GM12891 (cell line): Measurements from ENCODE around the gene RAB4B.

ENCODE experiments used
- DNase-seq: peaks from one replicate; pipeline ENCODE4 v3.0.0; 2011; ENCODE audit warnings: low spot score; ENCODE audit not compliant: insufficient read length
- FAIRE-seq: peaks from 2 replicates; lab custom pipeline; 2011; peaks lifted over from hg19 to GRCh38; lab: Jason Lieb, UNC
- PAX5 ChIP-seq: IDR thresholded peaks from 2 replicates; pipeline ENCODE4 v1.6.1; 2011; ENCODE audit warnings: low read length, moderate library complexity, mild to moderate bottlenecking; ENCODE audit not compliant: insufficient read depth, severe bottlenecking
- POLR2A ChIP-seq: IDR thresholded peaks from 2 replicates; pipeline ENCODE4 v1.6.1; 2011; ENCODE audit warnings: low read depth, low read length, control low read depth
- POLR2AphosphoS5 ChIP-seq: IDR thresholded peaks from 2 replicates; pipeline ENCODE4 v1.6.1; 2011; ENCODE audit warnings: low read depth, low read length, control low read depth
- POU2F2 ChIP-seq: IDR thresholded peaks from 2 replicates; pipeline ENCODE4 v1.6.1; 2011; ENCODE audit warnings: low read depth, mild to moderate bottlenecking, control low read depth, low read length, moderate library complexity
- SPI1 ChIP-seq: IDR thresholded peaks from 2 replicates; pipeline ENCODE4 v1.6.1; 2011; ENCODE audit warnings: low read depth, low read length, control low read depth
- TAF1 ChIP-seq: IDR thresholded peaks from 2 replicates; pipeline ENCODE4 v1.6.1; 2011; ENCODE audit warnings: low read depth, low read length, control low read depth

RAB4B gene

DNA sequence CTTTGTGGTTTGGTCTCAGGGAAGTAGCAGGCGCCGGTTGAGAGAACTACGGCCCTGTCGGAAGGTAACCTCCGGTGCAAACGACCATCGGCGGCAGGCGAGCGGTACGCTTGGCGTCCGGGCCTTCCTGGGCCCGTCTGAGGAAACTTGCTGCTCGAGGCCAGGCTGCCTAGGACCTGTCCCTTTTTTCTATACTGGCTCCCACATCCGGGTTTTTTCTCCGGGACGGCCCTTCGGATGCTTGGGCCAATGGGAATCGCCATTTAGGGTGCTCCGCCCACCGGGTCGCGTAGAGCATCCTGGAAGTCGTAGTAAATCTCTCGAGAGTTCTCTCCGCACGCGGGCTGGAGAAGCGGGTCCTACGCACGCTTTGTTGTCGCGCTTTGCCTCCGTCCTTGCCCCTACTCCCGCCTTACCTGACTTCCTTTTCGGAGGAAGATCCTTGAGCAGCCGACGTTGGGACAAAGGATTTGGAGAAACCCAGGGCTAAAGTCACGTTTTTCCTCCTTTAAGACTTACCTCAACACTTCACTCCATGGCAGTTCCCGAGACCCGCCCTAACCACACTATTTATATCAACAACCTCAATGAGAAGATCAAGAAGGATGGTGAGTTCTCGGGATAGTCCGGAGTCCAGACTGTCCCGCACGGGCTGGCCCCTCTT lies 27.0 kb upstream of the RAB4B start, which contains the start of gene SNRPA:
SNRPA (plus strand) TSS at position 330 of the 664 bp plus-strand sequence; CDS start at position 536, 206 bp downstream.
- DNase-seq (peak; percentile 81), FAIRE-seq (no peak)
- TF ChIP-seq PAX5 (peak; percentile 49), POU2F2 (0 out of 2 replicates have a peak, but pooled peaks have one; percentile 14), SPI1 (no peak; the same call in 1 of the 2 replicates), POLR2AphosphoS5 (peak; percentile 89), TAF1 (peak; percentile 74), POLR2A (peak; percentile 77)

DNA sequence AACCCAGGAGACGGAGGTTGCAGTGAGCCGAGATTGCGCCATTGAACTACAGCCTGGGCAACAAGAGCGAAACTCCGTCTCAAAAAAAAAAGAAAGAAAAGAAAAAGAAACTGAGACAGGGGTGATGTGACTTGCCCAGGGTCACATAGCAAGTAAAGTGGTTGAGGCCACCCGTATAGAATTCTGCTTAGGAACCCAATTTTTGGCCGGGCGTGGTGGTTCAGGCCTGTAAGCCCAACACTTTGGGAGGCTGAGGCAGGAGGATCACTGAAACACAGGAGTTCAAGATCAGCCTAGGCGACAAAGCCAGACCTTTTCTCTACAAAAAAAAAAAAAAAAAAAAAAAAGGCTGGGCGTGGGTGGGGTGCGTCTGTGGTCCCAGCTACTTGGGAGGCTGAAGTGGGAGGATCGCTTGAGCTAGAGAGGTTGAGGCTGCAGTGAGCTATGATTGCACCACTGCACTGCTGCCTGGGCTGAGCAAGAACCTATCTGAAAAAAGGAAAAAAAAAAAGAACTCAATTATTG lies 25.7 kb upstream of the RAB4B start:
- no peak for DNase-seq
- FAIRE-seq = no peak
- TF ChIP-seq POU2F2 (no peak), PAX5 (no peak)

DNA sequence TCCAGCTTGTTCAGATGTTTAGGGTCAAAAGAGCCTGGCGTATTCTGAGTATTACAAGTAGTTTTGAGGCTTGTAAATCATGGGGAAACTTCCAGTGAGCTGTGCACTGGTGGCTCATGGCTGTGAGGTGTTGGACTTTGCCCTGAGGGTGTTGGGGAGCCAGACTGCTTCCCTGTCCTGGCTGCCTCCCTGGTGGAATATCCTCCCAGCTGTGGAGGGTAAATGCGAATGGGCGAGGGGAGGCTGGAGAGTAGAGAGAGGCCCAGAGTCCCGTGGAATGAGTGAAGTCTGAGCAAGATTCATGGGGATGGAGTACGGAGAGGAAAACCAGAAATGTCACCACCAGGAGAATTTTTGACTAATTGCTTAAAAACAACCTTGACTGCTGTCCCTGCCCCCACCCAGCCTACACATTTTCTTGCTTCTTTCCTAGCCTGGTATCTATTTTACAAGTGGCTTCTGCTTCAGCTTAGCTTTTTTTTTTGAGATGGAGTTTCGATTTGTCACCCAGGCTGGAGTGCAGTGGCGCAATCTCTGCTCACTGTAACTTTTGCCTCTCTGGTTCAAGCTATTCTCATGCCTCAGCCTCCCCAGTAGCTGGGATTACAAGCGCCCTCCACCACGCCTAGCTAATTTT lies 23.3 kb upstream of the RAB4B start:
- no peak for FAIRE-seq

DNA sequence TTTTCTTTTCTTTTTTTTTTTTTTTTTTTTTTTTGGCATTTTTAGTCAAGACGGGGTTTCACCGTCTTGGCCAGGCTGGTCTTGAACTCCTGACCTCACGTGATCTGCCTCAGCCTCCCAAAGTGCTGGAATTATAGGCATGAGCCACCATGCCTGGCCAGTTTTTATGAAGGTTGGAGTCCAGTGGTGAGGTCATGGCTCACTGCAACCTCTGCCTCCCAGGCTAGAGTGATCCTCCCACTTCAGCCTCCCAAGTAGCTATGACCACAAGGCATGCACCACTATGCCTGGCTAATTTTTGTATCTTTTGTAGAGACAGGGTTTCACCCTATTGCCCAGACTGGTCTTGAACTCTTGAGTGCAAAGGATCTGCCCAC lies 22.8 kb upstream of the RAB4B start:
- FAIRE-seq (no peak), DNase-seq (no peak)
- TF ChIP-seq PAX5 = no peak

More for the DNA sequence above, 23.3 kb upstream of the RAB4B start:
- TF ChIP-seq SPI1 = no peak
- TF ChIP-seq POU2F2 = 0 out of 2 replicates have a peak, but pooled peaks have one; percentile 7
- no peak for TF ChIP-seq POLR2AphosphoS5
- no peak for DNase-seq

DNA sequence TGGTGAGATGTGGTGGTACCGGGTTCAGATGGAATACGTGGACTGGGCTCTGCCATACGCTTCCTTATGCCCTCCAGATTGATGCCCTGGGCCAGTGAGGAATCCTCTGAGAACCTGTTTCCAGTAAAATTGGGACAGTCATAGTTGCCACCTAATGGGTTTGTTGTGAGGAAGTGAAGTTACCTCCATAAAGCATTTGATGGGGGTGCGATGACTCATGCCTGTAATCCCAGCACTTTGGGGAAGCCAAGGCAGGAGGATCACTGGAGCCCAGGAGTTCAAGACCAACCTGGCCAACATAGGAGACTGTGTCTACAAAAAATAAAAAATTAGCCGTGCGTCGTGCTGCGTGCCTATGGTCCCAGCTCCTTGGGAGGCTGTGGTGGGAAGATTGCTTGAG lies 22.3 kb upstream of the RAB4B start:
- no peak for TF ChIP-seq PAX5
- peak; percentile 9; the same call in 1 of the 2 replicates for TF ChIP-seq SPI1
- no peak for TF ChIP-seq TAF1
- no peak for FAIRE-seq
- no peak for DNase-seq

DNA sequence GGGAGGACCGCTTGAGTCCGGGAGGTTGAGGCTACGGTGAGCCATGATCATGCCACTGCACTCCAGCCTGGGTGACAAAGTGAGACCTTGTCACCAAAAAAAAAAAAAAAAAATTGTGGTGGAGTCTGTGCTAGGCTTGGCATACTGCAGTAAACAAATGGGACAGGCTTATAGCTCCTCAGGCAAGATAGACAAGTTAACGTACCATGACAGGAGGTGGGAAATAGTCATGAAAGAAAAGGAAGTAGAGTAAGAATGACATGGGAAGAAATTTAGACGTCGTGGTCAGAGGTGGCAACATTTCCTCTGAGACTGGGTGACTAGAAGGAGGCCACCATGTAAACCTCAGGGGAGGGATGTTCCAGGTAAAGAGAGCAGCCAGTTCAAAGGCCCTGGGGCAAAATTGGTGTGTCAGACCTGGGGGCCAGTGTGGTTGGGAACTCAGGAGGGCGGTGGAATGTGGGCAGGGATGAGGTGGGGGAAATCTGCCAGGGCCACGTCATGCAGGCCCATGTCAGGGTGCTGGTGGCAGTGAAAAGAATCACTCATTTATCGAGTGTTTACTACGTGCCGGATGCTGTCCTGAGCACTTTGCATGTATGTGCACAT lies 21.4 kb upstream of the RAB4B start:
- DNase-seq (no peak), FAIRE-seq (no peak)

DNA sequence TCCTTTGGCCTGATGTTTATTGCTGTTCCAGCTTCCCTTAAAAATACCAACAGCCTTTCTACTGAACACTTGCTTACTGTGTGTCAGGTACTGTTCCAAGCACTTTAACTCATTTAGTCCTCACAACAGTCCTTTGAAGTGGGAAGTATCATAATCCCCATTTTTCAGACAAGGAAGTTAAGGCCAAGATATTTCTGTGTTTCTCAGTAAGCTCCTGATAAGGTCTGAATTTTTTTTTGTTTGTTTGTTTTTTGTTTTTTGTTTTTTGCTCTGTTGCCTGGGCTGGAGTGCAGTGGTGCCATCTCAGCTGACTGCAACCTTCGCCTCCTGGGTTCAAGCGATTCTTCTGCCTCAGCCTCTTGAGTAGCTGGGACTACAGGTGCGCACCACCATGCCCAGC lies 19.6 kb upstream of the RAB4B start:
- no peak for TF ChIP-seq POLR2A
- TF ChIP-seq POLR2AphosphoS5 = no peak
- no peak for TF ChIP-seq TAF1
- TF ChIP-seq POU2F2 = no peak
- no peak for TF ChIP-seq PAX5
- TF ChIP-seq SPI1 = no peak
- FAIRE-seq (no peak), DNase-seq (no peak)

More for the DNA sequence above, 21.4 kb upstream of the RAB4B start:
- TF ChIP-seq POLR2A (0 out of 2 replicates have a peak, but pooled peaks have one; percentile 34), TAF1 (no peak)

DNA sequence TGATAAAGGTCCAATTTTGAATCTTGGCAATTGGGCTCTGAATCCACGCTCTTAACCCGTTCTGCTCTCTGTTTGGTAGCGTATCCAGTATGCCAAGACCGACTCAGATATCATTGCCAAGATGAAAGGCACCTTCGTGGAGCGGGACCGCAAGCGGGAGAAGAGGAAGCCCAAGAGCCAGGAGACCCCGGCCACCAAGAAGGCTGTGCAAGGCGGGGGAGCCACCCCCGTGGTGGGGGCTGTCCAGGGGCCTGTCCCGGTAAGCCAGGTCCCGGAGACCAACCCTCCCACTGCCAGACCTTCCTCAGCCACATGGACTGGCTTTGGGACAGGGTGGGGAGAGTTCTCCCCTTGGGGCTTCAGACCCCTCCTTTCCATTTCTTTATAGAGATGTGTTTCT lies 18.7 kb upstream of the RAB4B start:
- FAIRE-seq = no peak
- no peak for DNase-seq
- TF ChIP-seq PAX5 (no peak), POLR2A (no peak), POLR2AphosphoS5 (no peak), SPI1 (no peak), TAF1 (no peak), POU2F2 (no peak)

DNA sequence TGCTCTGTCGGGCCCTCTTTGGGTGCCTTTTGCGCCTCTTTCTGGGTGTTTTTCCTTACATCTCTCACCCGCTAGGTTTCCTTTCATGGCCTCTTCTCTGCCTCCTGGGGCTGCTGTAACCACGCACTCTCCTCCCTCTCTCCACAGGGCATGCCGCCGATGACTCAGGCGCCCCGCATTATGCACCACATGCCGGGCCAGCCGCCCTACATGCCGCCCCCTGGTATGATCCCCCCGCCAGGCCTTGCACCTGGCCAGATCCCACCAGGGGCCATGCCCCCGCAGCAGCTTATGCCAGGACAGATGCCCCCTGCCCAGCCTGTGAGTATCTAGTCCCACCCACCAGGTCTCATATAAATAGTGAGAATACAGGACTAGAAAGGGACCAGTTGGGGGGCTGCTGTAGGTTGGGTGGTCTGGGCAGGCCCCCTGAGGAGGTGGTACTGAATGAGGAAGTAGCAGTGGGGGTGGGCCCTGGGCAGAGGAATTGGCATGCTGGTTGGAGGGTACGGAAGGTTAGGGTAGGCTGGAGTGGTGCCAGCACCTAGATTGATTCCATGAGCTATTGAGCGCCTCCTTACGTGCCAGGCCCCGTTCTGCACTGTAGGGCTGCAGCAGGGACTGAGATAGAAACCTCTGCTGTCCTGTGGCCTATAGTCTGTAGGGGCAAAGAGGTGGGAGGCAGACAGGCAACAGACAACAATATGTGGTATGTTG lies 15.1 kb upstream of the RAB4B start:
- TF ChIP-seq POLR2A (no peak), SPI1 (no peak), POLR2AphosphoS5 (no peak), PAX5 (no peak)
- FAIRE-seq (no peak), DNase-seq (no peak)

DNA sequence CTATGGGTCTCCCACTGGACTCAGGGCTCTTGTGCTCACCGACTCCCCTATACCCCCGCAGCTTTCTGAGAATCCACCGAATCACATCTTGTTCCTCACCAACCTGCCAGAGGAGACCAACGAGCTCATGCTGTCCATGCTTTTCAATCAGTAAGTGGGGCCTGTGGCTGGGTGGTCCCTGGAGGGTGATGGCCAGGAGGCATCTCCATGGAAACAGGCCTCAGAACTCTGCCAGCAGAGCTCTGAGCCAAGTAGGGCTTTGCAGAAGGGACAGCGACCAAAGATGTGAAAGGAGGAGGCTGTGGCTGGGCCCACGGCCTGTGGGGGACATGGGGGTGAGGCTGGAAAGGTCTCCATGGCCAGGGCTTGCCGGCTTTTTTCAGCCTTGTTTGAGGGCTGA lies 14.5 kb upstream of the RAB4B start:
- FAIRE-seq (no peak), DNase-seq (no peak)
- TF ChIP-seq POLR2A (no peak), SPI1 (no peak), PAX5 (no peak), POLR2AphosphoS5 (no peak), POU2F2 (no peak)
